COLO829 (cell line): Measurements from ENCODE around the gene SMYD1.
"Not testable (repeated sequence)": the region's sequence is repeated elsewhere in the genome, so short reads cannot be mapped to it uniquely, and the experiment has no call there.

Source experiments
- DNase-seq: peaks from one replicate; pipeline ENCODE4 v3.0.0; 2012; ENCODE audit warnings: low spot score

Gene SMYD1

DNA sequence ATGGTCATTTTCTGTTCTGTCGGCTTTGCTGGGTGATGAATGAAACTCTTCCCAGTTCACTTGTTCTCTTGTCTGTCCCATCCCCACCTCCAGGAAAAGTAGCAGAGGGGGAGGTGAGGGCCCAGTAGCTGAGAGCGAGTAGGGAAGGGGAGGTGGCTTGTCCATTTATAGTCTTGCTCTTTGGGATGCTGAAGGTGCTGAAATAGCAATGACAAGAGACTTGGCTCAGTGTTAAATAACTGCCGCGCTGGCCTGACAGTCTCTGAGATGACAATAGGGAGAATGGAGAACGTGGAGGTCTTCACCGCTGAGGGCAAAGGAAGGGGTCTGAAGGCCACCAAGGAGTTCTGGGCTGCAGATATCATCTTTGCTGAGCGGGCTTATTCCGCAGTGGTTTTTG, at the start of gene SMYD1:
Gene SMYD1, plus strand, starts transcription at position 228 of the 400 bp plus-strand sequence. Its CDS starts 40 bp downstream, at position 268.
- DNase-seq: no peak

DNA sequence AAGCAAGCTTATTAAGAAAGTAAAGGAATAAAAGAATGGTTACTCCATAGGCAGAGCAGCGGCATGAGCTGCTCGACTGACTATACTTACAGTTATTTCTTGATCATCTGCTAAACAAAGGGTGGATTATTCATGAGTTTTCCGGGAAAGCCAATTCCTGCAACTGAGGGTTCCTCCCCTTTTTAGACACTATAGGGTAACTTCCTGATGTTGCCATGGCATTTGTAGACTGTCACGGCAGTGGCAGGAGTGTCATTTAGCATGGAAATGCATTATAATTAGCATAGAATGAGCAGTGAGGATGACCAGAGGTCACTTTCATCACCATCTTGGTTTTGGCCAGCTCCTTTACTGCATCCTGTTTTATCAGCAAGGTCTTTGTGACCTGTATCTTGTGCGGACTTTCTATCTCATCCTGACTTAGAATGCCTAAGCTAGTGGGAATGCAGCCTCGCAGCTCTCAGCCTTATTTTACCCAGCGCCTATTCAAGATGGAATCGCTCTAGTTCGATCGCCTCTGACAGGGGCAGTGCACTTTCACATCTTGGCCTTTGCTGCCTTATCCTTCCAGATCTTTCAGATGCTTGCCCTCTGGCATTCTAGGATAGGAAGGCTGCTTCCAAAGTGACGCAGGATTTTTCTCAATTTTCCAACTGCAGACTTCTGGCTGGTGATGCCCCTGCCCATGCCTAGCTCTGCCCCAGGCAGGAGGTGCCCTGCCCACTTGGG, 49.4 kb upstream of the SMYD1 start:
- DNase-seq: not testable (repeated sequence)

DNA sequence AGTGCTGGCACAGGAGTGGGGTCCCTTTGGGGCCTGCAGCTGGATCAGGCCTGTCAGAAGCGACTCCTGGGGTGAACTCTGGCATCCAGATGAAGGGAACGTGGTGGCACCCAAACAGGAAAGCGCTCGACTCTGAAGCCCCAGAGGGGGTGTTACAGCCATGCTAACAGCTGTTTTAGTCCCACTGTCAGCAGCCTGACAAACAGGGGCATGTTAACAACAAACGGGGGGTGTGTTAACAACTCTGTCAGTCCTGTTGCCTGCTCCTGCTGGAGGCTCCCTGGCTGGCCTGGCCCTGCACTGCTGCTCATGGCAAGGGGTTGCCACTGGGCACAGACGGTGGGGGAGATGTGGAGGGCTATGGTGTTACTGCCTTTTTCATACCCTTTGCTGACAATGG, 48.7 kb upstream of the SMYD1 start:
- no peak for DNase-seq

DNA sequence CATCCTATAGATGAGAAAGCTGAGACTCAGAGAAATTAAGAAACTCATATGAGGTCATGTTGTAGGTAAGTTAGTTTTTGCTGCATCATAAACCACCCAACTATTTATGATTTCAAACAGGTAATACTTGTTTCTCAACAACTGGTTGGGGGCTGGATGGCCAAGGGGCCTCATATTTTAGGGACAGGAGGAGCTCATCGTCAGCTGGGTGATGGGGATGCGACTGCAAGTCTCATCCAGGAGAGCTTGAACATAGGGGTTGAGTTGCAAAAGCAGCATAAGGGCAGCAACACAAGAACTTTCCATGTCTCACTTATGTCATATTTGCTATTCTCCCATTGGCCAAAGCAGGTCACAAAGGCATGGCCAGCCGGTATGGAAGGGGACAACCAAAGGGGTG, 47.6 kb upstream of the SMYD1 start:
- no peak for DNase-seq

DNA sequence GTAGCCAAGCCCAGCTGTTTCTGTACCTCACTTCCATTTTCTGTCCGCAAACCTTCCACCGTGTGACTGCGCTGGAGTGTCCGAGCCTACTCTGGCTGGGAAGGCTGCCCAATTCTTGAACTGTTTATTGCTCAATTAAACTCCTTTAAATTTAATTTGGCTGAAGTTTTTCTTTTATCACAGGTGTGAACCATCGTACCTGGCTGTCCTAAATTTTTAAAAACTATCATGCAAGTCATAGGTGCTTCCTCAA, 45.0 kb upstream of the SMYD1 start:
- no peak for DNase-seq

DNA sequence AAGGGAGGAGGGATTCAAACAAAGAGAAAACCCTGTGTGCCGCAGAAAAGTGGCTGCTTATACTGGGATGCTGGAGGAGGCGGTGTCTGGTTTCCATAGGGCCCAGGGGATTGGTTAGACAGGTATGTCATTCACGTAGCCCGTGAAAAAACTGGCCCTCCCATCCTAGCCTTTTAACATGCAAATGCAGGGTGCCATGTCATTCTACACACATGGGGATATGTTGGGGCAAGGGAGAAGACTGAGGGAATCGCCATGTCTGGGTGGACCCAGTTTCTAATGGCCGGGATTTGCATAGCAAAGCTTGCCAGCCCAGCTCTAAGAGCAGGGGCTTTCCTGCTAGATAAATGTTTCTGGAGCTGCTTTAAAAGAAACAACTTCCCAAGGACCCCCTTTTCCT, 43.1 kb upstream of the SMYD1 start:
- no peak for DNase-seq

DNA sequence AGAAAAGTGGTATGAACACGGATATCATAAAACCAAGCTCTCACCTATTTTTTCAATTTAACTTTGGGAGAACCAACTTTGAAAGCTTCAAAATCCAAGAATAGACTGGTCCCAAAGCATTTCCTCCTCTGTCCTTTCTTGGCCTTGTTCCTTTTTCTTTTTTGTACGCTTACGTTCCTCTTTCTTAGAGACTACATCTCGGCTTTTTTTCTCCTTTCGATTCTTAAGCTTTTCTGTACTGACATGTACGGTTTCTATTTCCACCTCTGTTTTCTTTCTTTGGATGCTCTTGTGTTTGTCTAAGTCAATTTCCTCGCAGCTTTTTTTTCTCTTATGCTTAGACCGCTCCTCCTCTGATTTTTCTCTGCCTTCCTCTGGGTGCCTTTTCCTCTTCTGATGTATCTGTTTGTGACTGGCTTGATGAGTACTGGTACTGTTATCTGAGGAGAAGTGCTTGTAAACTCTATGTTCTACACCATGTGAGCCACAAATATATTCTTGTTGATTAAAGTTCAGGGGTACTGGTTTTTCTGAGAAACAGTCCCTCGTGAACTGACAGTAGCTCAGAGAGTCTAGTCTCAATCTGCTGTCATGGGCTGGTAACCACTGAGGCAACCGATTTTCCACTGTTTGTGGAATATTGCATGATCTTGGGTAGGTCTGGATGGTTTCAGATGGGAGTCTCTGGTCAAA, 39.8 kb upstream of the SMYD1 start:
- DNase-seq: no peak

DNA sequence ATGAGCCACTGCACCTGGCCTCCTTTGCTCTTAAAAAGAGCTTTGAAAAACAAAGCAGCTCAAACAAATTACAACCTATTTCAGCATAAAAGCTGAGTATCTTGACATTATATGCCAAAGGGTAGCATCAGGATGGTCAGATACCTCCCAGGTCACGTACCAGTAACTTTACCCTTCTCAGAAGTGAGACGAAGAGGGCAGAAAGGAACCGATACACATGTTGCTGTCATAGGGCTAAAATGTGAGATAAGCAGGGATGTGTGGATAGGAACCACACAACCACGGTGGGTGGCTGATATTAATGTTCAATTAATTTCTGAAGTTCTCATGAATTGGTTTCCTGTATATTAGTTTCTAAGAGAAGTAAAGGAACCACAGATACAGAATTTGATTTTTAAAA, 38.7 kb upstream of the SMYD1 start:
- DNase-seq: no peak

DNA sequence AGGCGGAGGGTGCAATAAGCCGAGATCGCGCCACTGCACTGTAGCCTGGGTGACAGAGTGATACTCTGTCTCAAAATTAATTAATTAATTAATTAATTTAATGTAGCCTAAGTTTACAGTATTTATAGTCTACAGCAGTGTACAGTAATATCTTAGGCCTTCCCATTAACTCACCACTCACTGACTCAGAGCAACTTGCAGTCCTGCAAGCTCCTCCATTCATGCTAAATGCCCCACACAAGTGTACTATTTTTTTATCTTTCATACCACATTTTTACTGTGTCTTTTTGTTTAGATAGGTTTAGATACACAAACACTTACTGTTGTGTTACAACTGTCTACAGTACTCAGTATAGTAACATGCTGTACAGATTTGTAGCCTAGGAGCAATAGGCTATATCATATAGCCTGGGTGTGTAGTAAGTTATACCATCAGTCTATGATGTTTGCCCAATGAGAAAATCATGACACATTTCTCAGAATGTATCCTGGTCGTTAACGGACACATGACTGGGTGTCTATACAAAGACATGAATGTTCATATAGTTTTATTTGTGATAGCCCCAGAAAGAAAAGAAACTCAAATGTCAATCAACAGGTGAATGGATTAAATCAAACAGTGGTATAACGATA, 35.4 kb upstream of the SMYD1 start:
- DNase-seq: no peak

DNA sequence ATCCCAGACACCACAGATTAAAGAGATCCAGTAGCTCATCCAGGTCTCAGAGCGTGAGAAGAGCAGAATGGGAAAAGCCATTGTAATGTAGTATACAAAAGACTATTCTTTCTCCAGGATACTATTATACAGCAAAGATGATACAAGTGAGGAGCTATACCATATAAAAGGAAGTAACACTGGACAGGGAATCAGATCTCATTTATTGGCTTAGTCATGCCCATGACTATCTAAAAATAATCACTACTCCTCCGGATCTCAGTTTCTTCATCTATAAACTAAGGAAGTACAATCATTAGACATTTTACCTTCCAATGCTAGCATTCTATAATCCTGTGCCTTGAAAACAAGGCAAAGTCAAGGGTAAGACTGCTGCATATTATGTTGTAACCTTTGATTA, 31.4 kb upstream of the SMYD1 start:
- no peak for DNase-seq

DNA sequence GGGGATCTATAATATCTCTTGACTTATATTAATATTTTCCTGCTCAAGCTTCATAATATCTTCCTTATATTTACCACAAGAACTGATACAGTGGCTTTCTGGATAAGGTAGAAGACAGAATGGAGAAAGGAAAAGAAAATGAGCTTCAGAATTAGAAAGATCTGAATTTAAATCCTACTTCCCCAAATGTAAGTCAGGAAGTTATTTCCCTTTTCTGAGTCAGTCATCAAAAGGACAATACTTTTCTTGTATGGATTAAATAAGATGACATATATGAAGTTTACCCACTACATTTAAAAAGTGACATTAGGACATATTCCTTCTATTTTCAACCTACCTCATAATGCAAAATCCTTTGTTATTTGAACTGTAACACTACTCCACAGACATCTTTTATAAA, 31.0 kb upstream of the SMYD1 start:
- no peak for DNase-seq

DNA sequence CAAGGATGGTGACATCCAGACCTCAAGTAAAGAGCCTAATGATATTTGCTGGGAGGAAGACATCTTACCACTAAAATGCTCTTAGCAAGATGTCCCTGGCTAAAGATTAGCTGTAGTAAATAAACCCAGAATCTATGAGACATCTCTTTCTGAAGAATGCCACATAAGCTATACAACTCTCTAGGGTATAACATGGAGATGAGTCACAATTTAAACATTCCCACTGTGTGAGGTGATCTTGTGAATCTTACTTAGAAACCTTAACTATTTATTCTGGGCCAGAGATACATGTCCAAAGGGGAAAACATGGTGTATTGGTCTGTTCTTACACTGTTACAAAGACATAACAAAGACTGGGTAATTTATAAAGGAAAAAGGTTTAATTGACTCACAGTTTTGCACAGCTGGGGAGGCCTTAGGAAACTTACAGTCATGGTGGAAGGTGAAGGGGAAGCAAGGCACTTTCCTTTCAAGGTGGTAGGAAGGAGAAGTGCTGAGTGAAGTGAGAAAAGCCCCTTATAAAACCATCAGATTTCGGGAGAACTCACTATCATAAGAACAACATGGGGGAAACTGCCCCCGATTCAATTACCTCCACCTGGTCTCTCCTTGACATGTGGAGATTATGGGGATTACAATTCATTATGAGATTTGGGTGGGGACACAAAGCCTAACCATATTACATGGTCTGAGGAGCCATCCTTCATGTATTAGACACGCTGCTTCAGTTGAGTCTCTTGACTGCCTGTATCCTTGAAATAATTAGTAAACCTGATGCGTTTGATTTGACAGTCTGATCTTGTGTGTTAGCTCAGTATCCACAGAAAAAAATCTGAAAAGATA, 29.1 kb upstream of the SMYD1 start:
- peak; percentile 64 for DNase-seq

DNA sequence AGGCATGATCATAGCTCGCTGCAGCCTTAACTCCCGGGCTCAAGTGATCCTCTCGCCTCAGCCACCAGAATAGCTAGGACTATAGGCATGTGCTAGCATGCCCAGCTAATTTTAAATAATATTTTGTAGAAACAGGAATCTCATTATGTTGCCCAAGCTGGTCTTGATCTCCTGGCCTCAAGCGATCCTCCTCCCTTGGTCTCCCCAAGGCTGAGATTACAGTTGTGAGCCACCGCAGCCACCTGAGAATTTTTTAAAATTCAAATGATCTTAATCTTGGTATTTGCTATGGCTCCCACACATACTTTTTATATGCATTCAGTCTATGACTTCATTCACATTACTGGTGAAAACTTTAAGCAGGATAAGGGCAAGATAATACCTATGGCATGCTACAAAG, 25.1 kb upstream of the SMYD1 start:
- no peak for DNase-seq

DNA sequence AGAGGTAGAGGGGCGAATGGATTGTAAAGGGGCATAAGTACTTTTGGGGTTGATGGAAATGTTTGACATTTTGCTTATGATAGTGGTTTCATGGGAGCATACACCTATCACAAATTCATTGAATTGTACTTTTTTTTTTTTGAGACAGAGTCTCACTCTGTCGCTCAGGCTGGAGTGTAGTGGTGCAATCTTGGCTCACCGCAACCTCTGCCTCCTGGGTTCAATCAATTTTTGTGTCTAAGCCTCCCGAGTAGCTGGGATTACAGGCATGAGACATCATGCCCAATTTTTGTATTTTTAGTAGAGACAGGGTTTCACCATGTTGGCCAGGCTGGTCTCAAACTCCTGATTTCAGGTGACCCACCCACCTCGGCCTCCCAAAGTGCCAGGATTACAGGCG, 22.1 kb upstream of the SMYD1 start:
- not testable (repeated sequence) for DNase-seq

DNA sequence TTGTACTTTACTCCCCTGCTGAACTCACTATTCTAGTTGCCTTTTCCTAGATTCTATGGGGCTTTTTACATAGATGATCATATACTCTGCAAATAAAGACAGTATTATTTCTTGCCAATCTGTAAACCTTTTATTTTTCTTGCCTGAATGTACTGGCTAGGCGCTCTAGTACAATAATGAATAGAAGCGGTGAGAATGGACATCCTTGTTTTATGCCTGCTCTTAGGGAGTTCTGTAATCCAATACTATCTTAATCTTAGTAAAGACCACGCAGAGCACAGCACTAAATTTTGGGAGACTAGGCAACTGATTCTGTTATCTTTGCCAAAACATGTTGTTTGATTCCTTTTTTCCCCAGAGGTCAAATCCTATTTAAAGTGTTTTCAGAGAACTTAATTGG, 19.1 kb upstream of the SMYD1 start:
- DNase-seq: peak; percentile 55

DNA sequence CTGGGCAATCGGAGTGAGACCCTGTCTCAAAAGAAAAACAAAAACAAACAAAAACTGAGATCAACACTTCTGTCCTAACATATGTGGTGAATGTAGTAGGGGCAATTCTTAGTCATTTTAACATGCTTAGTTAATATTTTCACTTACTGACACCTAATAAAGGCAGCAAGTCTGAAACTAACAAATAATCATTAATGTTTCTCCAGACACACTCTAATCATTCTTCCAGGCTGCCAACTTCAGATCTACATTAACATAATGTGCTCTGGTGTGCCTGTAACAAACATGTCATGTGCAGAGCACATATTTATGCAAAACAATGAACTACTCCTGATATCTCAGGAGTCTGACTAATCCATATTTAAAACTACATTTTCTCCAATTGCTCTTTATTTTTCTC, 18.0 kb upstream of the SMYD1 start:
- no peak for DNase-seq

DNA sequence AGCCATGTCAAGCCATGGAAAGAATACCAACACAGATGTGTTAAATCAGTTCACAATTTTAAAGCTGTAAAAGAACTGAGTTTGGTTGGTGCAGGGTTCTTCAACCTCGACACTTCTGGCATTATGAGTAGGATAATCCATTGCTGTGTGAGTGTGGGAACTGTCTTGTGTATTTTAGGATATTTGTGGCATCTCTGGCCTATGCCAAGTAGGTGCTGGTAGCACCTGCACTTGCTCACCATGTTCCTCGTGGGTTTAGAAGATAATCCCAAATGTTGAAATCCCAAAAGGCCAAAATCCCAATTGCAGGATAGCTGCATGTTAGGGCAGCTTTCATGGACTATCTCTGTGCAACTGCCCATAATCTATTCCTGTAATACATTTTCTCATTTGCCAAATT, 15.8 kb upstream of the SMYD1 start:
- no peak for DNase-seq

DNA sequence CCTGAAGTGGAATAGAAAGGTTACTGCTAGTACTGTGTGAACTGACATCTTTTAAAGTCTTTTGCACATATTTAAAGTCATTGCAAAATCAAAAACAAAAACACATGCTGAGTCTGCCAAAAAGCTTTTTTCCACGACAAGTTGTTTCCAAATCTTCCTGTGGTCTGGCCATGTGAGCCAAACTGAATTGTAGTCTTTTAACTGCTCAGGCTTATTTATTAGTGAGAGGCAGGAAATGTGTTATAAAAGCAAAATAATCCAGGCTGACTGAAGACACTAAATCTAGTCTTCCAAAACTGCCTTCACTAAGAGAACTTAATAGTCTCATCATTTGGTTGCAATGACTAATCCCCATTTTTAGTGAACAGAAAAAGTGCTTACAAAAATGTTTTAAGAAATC, 14.3 kb upstream of the SMYD1 start:
- peak; percentile 21 for DNase-seq

DNA sequence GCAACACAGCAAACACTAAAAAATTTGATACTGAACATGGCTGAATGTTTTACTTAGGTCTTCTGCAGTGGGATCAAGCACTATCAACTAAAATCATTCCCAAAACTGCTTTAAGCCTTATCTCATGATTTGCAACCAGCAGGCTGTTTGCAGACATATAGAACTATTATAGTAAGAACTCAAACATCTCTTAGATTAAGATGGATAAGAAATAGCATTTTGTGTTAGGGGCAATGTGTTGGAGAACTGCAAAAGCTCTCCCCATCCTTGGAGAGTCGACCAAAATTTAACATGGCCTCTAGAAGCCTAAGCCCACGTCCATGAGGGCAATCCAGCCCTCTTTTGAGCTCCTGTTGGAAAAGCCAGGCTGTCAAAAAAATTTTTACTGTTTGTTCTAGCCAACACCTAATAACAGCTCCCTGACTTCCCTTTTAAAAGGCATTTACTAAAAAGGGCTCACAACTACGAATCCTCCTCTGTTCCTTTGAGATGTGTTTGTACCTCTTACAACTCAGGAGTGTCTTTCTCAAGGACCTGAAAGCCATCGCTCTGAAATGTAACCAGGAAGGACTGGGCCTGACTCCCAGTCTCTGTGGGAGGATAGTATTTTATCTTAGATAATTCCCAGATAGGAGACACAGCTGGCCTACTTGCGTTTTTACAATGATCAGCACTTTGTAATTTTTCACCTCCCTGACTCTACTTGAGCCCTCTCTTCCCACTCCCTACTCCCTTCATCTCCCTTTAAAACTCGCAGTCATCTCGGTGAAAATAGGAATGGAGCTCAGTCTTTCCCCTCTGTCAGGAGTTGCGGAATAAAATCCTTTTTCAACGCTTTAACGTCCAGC, 13.5 kb upstream of the SMYD1 start:
- DNase-seq: no peak

DNA sequence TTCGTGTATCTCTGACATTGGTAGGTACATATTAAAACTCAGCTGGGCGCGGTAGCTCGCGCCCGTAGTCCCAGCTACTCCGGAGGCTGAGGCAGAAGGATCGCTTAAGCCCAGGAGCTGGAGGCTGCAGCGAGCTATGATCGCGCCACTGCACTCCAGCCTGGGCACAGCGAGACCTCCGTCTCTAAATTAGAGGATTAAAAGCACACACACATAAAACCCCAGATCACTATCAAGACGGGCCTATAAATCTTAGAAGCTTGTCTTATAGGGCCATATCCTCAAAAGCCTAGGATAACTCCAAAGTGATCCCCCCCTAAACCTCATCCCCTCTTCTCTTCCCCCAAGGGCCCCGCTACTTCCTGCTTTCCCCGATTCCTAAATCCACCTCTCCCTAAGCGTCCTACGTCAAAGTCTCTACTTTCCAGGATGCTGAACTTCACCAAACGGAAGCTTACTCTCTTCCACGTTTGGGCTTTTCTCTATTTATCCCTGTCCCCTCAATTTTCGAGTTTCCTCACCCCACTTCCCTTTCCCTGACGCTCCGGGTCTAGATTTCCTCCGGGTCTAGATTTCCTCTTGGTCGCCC, 12.7 kb upstream of the SMYD1 start:
- no peak for DNase-seq

DNA sequence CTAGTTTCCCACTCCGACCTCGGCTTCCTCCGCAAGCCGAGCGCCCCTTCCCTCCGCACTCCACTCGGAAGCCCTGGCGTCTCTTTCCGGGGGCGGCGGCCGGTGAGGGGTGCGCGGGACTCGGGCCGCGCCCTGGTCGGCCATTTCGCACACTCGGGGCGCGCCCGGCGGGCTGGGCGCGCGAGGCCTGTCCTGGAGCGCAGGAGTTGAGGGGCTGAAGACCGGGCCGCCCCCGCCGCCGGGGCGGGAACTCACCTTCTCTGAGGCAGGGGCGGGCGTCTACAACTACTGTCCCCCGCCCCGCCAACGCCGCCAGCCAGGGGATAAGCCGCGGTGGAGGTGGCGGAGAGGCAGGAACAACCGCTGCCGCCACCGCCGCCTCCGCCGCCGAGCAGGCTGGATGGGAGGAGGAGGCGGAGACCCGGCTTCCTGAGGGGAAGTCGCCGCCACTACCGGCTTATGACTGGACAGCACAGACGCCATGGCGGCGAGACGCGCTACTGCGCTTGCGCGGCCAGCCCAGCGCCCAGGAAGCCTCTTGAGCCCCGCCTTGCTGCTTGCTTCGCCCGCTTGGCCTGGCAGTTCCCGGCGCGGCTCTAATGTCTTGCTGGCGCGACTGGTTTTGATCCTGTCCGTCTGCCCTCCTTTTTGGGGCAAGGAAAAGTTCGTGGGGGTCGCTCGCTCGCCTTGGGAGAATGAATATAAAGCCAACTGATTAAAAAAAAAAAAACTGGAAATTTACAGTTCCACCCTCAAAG, 12.1 kb upstream of the SMYD1 start, which contains the start of gene KRCC1:
Gene KRCC1, minus strand, starts transcription at position 413 of the 758 bp plus-strand sequence. CDS start 27,220 bp downstream, outside the sequence.
- peak; percentile 97 for DNase-seq
